Lower leg skin (tissue), 4 donors: ENCODE data around the gene UTY. TPM values are rescaled to one million over a fixed set of nuclear protein-coding genes. Genes with fewer than 3 reads are reported as not detected.

Source experiments
- DNase-seq, 2 donors: peaks; one replicate each; pipeline ENCODE4 v3.0.0-alpha.2; 2019; ENCODE audit warnings: low spot score in 2 of 2
- H3K4me3 ChIP-seq: fragments of 200-600 bp; sonication (generic); 2 replicates; pipeline ENCODE4 v1.5.1; 2017; ENCODE audit warnings: mild to moderate bottlenecking, low read depth; ENCODE audit not compliant: poor library complexity, severe bottlenecking
- CTCF ChIP-seq, 3 donors: fragments of 450-650 bp; IDR thresholded peaks; one replicate each; pipeline ENCODE4 v1.5.1; 2016; ENCODE audit warnings: antibody characterized with exemption in 3 of 3, mild to moderate bottlenecking in 3 of 3, moderate library complexity in 2 of 3
- POLR2A ChIP-seq, 2 donors: fragments of 450-650 bp; IDR thresholded peaks; one replicate each; pipeline ENCODE4 v1.6.1; 2016 to 2017; ENCODE audit warnings: antibody characterized with exemption in 2 of 2, mild to moderate bottlenecking in 1 of 2, moderate library complexity in 1 of 2
- WGBS, 2 donors: methylation state at CpG; one replicate each; pipeline ENCODE4 v1.1.5; 2018; 5-methylcytosine and 5-hydroxymethylcytosine counted together
- intact Hi-C: fragments of 100-400 bp; cut with DNase I; formaldehyde crosslinking; loops from one replicate; pipeline ENCODE4 v1.15.0; 2023; ENCODE audit warnings: low total_unique reads
- total RNA-seq, 4 donors: library from RNA; depleted of rRNA; stranded (reverse); fragments of >200 nt; gene quantifications; one replicate each; pipeline ENCODE4 v1.1.0, GENCODE V29; 2016

The UTY gene
- total RNA-seq, 4 donors from 2014 or later = 0.21 to 26.3 (median 24.4) TPM; not detected in 1

DNA sequence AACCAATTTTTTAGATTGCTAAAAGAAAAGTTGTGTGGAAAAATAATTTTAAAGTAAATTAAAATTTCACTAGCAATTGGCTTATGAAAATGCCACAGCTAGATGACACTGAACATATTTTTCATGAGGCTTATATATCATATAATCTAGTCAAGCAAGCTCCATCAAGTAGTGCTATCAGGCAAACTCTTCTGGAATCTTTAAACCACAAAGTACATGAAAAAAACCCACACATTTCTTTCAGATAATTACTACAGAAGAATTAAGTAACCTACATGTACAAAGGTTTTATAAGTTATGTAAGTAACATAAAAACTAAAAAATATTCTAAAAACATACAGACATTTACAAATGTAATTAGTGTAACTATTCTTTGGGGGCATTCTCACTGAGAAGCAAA, 229.4 kb downstream of the UTY start:
- intact Hi-C loops = no loop called here
- no peak overlapping the region for H3K4me3 ChIP-seq
- TF ChIP-seq CTCF (IDR thresholded peaks at IDR 0.05) (no peak), POLR2A (IDR thresholded peaks at IDR 0.05) (no peak)
- no peak for DNase-seq

GRCh38 chrY:13243716-13244115, 236.1 kb downstream of the UTY start:
- no peak for DNase-seq
- H3K4me3 ChIP-seq = no peak overlapping the region
- TF ChIP-seq POLR2A (IDR thresholded peaks at IDR 0.05) = no peak
- TF ChIP-seq CTCF (IDR thresholded peaks at IDR 0.05) = no peak
- intact Hi-C loops = no loop called here
- WGBS, 2 donors = 84% methylated on average over 5 of the region's 5 CpGs; no CpG with 5 or more reads in 1 of the 2 donors

DNA sequence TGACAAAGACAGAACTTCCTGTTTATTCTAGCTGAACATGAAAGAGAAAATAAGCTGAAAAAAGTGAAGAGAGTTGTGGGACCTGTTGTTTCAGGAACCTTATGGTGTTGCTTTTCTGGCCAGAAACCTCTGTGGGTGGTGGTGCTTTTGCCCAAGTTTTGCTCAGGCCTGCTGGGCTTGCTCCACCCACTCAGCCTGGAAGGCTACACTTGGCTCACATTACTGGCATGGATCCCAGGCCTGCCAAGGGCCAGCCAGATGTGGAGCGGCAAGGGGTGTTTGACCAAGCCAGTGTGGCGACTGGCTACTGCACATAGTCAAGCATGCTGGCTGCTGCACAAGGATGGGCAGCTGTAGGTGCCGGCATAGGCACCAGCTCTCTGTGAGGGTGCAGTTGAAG, 245.9 kb downstream of the UTY start:
- 80% methylated on average over 2 of the region's 3 CpGs; no CpG with 5 or more reads in 1 of the 2 donors for WGBS, 2 donors
- H3K4me3 ChIP-seq = no peak overlapping the region
- intact Hi-C loops = no loop called here
- no peak for TF ChIP-seq CTCF (IDR thresholded peaks at IDR 0.05)
- no peak for TF ChIP-seq POLR2A (IDR thresholded peaks at IDR 0.05)
- no peak for DNase-seq

GRCh38 chrY:13233118-13233517, 246.7 kb downstream of the UTY start:
- intact Hi-C loops = no loop called here
- WGBS, 2 donors = 100% methylated on average over 1 of the region's 1 CpG; no CpG with 5 or more reads in 1 of the 2 donors
- DNase-seq = no peak
- TF ChIP-seq POLR2A (IDR thresholded peaks at IDR 0.05) = no peak
- H3K4me3 ChIP-seq = no peak overlapping the region

GRCh38 chrY:13227354-13227953, 252.4 kb downstream of the UTY start:
- no peak overlapping the region for H3K4me3 ChIP-seq
- no peak for TF ChIP-seq POLR2A (IDR thresholded peaks at IDR 0.05)
- no peak for TF ChIP-seq CTCF (IDR thresholded peaks at IDR 0.05)
- intact Hi-C loops = no loop called here
- DNase-seq = no peak
- 39% methylated on average over 2 of the region's 2 CpGs; no CpG with 5 or more reads in 1 of the 2 donors for WGBS, 2 donors

- 53% methylated on average over 5 of the region's 5 CpGs; no CpG with 5 or more reads in 1 of the 2 donors for WGBS, 2 donors
- intact Hi-C loops = no loop called here
- no peak for DNase-seq
- TF ChIP-seq CTCF (IDR thresholded peaks at IDR 0.05) = no peak
- no peak for TF ChIP-seq POLR2A (IDR thresholded peaks at IDR 0.05)
- H3K4me3 ChIP-seq = no peak overlapping the region
Observed at GRCh38 chrY:13210961-13211646, 268.7 kb downstream of the UTY start.
